ENCODE results near the gene SCIMP. TPM values are rescaled to one million over a fixed set of nuclear protein-coding genes. Genes with fewer than 3 reads are reported as not detected.

SCIMP gene
- not detected for total RNA-seq (2021; ENCODE audit: unreplicated experiment)
- 0.02 and 0.17 TPM in 2 replicates for polyA plus RNA-seq (2012)
- Bru-seq, nascent RNA = not detected
- BruChase-seq, experiment 1, labeled RNA remaining after a 6-hour chase = not detected
- BruChase-seq, experiment 2, labeled RNA remaining after a 2-hour chase = not detected
- long read RNA-seq = 0 reads

- Histone ChIP-seq H3K9me2 (ENCODE audit: insufficient read depth) (no peaks in the 10 kb centered on the region), H2AFZ (ENCODE audit: low read depth, low read length, poor library complexity, severe bottlenecking) (no peak within 1 kb of the TSS), H3K4me3 (replicated peaks in 1 of 2; ENCODE audit: low read depth in 1 of 2, low read length in 2 of 2) (no peak within 1 kb of the TSS), H3K79me2 (ENCODE audit: insufficient read depth, low read length) (no peaks in the 10 kb centered on the region), H3K9ac (ENCODE audit: low read length) (no peak within 1 kb of the TSS), H3K36me3 (ENCODE audit: control insufficient read depth in 1 of 2, insufficient read depth in 2 of 2, low read length in 2 of 2) (no peaks in the 10 kb centered on the region), H4K20me1 (ENCODE audit: insufficient read depth) (no peaks in the 10 kb centered on the region), H3K4me2 (ENCODE audit: low read length) (no peak within 1 kb of the TSS), H3K4me1 (ENCODE audit: control insufficient read depth in 1 of 2, insufficient read depth in 2 of 2, low read length in 2 of 2) (no peaks in the 10 kb centered on the region), H3K27me3 (ENCODE audit: insufficient read depth, low read length) (no peaks in the 10 kb centered on the region), H3K27ac (ENCODE audit: low read depth, low read length) (no peak within 1 kb of the TSS), H3K9me3 (ENCODE audit: control insufficient read depth in 1 of 2, insufficient read depth in 1 of 2, low read depth in 1 of 2, low read length in 2 of 2) (no peaks in the 10 kb centered on the region)
- ChIA-PET CTCF (no interaction called here), RAD21 (ENCODE audit: low non-redundant PET in 1 of 2, low total read pairs in 2 of 2, uncharacterized antibody in 2 of 2, unreplicated experiment in 2 of 2) (no interaction called here), POLR2A (no interaction called here)
- TF ChIP-seq RAD21 (IDR thresholded peaks at IDR 0.05; ENCODE audit: low read depth) = no peak
- no peak for TF ChIP-seq JUND (IDR thresholded peaks at IDR 0.05)
- TF ChIP-seq CBX3 (IDR thresholded peaks at IDR 0.05; ENCODE audit: low read depth) = no peak
- TF ChIP-seq EZH2phosphoT487 (IDR thresholded peaks at IDR 0.05; ENCODE audit: borderline replicate concordance) = no peak
- no TSS peak for BruUV-seq (replicated peaks)
- ATAC-seq = no peak
- intact Hi-C loops (cut with micrococcal nuclease) = no loop called here
- DNase-seq (ENCODE audit: low read depth, low spot score) = no peak
These were observed at the start of gene SCIMP for GRCh38 chr17:5234645-5235576. Gene SCIMP, minus strand, starts transcription at chr17:5234860. Its CDS starts 105 bp downstream, at chr17:5234755.

GRCh38 chr17:5283571-5284315 lies 49.1 kb upstream of the SCIMP start:
- DNase-seq (ENCODE audit: low read depth, low spot score) (no peak), ATAC-seq (no peak)
- peak overlapping the region; percentile 85 for H3K4me2 ChIP-seq (ENCODE audit: low read length)
- ChIA-PET RAD21 (ENCODE audit: low non-redundant PET in 1 of 2, low total read pairs in 2 of 2, uncharacterized antibody in 2 of 2, unreplicated experiment in 2 of 2) (no interaction called here), POLR2A (interaction anchor here (0.5 kb wide), 1 partner anchor 638 kb away, joined by 3 read pairs; no protein-coding TSS in a partner anchor), CTCF (no interaction called here)
- peak overlapping the region; percentile 57 to 77 for H3K4me3 ChIP-seq (replicated peaks in 1 of 2; ENCODE audit: low read depth in 1 of 2, low read length in 2 of 2)
- intact Hi-C loops (cut with micrococcal nuclease) = no loop called here
- no peaks in the 10 kb centered on the region for H3K9me3 ChIP-seq (ENCODE audit: control insufficient read depth in 1 of 2, insufficient read depth in 1 of 2, low read depth in 1 of 2, low read length in 2 of 2)
- H3K9me2 ChIP-seq (ENCODE audit: insufficient read depth) = no peaks in the 10 kb centered on the region
- peaks cover 62% of the 10 kb centered on the region for H3K79me2 ChIP-seq (ENCODE audit: insufficient read depth, low read length)
- BruUV-seq (replicated peaks) = no TSS peak
- no peaks in the 10 kb centered on the region for H3K27me3 ChIP-seq (ENCODE audit: insufficient read depth, low read length)
- H3K27ac ChIP-seq (ENCODE audit: low read depth, low read length) = no peak overlapping the region
- peaks cover 9% of the 10 kb centered on the region; the same call in 1 of the 2 replicates for H4K20me1 ChIP-seq (ENCODE audit: insufficient read depth)
- peak overlapping the region; percentile 75 for H3K9ac ChIP-seq (ENCODE audit: low read length)
- 0 out of 4 replicates have a peak, but pooled peaks cover 3% of the 10 kb centered on the region in 2 experiments for H3K36me3 ChIP-seq (ENCODE audit: control insufficient read depth in 1 of 2, insufficient read depth in 2 of 2, low read length in 2 of 2)
- H2AFZ ChIP-seq (ENCODE audit: low read depth, low read length, poor library complexity, severe bottlenecking) = no peak overlapping the region
- H3K4me1 ChIP-seq (ENCODE audit: control insufficient read depth in 1 of 2, insufficient read depth in 2 of 2, low read length in 2 of 2) = peaks cover 12 to 21% of the 10 kb centered on the region in 2 experiments
- TF ChIP-seq ZBTB33 (IDR thresholded peaks at IDR 0.05; ENCODE audit: extremely low read depth, insufficient replicate concordance, low read length) (no peak), EZH2phosphoT487 (IDR thresholded peaks at IDR 0.05; ENCODE audit: borderline replicate concordance) (no peak), EGR1 (IDR thresholded peaks at IDR 0.05; ENCODE audit: low read depth) (no peak), SP1 (IDR thresholded peaks at IDR 0.05; ENCODE audit: low read depth) (no peak), CEBPB (IDR thresholded peaks at IDR 0.05; ENCODE audit: low read depth) (no peak), MAX (IDR thresholded peaks at IDR 0.05) (no peak), YY1 (IDR thresholded peaks at IDR 0.05; ENCODE audit: extremely low read depth, insufficient replicate concordance, low read depth, low read length) (no peak), RAD21 (IDR thresholded peaks at IDR 0.05; ENCODE audit: low read depth) (no peak)

All from HCT116 (cell line).